D341Med (cell line): ENCODE data around the gene TOMM22.

Source experiments
- DNase-seq: peaks from one replicate; pipeline ENCODE4 v3.0.0; 2012; ENCODE audit warnings: low spot score

Gene TOMM22

DNA sequence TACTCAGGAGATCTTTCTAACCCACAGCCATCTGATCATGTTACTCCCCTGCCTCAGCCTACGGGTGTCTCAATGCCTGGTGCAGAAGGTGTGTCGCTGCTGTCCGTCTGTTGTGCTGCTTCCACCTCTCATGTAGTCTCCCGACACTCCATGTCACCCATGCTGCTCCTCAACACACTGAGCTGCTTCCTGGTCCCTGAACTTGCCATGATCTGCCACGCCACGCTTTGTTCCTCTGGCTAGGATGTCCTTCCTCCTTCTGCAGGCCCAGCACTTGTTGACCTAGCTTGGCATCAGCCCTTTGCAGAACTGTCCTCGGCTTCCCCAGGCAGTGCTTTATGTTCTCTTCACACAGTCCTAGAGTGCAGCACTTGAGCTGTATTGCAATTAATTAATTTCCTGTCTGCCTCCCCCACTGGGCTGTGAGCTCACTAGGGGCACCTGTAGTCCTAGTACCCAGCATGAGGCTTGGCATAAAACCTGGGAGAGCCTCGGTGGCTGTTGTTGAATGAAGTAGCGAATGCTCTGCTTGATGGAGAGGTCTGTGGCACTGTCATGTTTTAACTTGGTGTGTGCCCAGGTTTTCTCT, 33.5 kb downstream of the TOMM22 start:
- no peak for DNase-seq

DNA sequence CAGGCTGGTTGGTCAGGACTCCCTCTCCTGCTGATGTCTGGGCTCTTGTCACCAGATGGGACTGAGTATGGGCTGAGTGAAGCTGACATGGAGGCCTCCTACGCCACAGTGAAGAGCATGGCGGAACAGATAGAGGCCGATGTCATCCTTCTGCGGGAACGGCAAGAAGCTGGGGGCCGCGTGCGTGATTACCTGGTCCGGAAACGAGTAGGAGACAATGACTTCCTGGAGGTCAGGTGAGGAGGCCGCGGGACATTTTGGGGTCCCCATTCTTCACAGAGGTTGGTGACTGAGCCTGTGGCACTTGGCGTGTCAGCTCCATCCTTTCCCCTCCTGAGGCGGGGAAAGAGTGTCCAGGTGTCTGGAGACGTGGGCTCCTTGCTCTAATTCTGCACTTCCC, 34.1 kb downstream of the TOMM22 start:
- no peak for DNase-seq

DNA sequence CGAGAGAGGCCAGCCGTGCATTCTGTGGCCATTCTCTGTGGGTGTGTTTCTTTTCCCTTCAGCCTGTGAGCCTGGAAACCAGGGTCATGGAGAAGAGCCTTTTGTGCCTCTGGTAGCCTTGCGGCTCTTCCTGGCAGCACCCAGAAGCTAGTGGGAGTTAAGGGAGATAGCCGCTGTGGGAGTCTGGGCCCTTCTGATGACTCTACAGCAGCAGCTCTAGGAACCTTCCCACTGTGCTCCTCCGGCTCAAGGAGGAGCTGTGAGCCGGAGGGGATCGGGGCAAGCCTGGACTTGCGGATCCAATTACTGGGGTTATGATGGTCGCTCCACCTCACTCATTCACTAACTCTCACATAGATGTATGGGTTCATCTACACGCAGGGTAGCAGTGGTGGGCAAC, 34.5 kb downstream of the TOMM22 start:
- no peak for DNase-seq

DNA sequence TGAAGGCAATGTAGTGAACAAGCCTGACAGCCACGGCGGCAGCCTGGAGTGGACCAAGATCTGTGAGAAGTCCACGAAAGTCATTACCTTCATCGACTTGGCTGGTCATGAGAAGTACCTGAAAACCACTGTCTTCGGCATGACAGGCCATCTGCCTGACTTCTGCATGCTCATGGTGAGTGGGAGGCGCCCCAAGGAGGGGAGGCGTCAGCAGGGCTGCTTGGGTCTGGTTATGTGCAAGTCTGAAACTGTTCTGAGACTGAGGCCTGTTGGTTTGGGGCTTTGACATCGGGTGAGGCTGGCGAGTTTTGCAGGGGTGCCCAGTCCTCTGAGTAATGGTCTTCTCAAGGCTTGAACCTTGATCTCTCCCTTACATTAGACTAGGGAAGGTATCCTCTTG, 35.1 kb downstream of the TOMM22 start:
- DNase-seq = no peak

DNA sequence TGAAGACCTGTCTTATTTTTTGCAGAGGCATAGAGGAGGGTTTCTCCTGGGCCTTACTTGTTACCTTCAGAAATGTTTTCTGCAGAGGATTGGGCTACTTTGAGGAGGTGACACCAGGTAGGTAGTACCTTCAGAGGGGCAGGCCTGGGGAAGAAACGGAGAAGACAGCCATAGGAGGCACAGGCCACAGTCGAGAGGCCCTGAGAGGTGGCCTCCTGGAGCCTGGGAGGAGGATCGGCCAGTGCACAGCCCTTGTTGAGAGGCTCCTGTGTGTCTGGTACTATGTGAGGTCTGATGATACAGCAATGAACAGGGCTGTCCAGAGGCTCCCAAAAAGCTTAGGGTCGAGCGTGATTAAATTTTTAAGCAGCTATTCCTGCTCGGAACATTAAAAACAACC, 35.5 kb downstream of the TOMM22 start:
- DNase-seq = no peak

DNA sequence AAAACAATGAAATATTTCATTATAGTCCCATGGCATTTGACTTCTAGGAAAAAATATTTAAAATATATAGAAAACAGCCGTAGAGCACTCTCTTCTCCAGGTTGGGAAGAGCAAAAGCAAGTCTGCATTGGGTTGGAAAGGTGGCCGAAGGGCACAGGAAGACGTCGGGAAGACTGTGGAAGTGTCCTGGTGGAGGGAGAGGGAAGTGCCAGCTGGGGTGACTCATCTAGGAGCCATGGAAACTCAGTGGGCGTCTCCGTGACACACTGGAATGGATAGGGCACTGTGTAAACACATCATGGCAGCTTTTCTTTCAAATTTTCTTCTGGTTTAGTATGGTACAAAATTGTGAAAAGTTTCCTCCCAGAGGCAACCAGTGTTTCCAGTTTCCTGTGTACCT, 36.7 kb downstream of the TOMM22 start:
- peak; percentile 71 for DNase-seq

DNA sequence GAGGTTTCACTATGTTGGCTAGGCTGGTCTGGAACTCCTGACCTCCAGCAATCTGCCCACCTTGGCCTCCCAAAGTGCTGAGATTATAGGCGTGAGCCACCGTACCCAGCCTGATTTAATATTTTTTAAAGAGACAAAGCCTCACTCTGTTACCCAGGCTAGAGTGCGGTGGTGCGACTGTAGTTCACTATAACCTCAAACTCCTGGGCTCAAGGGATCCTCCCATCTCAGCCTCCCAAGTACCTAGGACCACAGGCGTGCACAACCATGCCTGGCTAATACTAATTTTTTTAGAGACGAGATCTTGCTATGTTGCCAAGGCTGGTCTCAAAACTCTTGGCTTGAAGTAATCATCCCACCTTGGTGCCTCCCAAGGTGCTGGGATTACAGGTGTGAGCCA, 37.4 kb downstream of the TOMM22 start:
- no peak for DNase-seq

DNA sequence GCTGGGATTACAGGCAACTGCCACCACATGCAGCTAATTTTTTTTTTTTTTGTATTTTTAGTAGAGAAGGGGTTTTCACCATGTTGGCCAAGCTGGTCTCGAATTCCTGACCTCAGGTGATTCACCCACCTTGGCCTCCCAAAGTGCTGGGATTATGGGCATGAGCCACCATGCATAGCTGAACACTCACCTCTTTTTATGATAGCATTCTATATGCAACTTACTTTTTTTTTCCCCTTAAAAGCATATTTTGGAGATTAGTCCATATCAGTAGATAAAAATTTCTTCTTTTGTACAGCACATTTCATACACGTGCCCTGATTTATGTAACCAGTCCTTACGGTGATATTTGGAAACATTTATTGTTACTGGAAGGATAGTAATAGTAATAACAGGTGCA, 38.6 kb downstream of the TOMM22 start:
- no peak for DNase-seq

DNA sequence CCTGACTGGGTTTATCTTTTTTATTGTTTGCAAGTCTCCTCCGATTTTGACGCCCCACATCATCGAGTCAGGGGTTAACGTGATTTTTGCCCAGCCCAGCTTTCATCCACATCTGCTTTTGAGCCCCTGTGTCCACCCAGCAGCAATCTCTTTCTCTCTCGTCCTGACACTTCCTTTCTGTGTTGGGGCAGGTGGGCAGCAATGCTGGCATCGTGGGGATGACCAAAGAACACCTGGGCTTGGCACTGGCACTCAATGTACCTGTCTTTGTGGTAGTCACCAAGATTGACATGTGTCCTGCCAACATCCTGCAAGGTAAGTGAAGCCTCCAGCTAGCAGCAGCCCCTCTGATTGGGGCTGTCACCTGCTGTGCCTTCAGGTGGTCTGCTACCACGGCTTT, 39.8 kb downstream of the TOMM22 start:
- DNase-seq = no peak

DNA sequence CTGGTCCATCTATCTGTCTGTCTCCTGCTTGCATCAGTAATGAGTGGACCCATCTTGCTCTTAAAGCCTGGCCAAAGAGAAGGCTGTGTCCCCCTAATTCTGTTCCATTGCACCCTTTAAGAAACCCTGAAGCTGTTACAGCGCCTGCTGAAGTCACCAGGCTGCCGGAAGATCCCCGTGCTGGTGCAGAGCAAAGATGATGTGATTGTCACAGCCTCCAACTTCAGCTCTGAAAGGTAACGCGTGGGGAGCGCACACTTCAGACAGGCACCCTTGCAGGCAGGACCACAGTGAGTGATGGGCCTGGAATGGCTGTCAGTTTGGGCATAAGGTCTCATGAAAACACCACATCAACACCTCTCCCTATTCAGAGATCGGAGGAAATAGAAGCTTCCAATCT, 42.4 kb downstream of the TOMM22 start:
- DNase-seq = no peak

DNA sequence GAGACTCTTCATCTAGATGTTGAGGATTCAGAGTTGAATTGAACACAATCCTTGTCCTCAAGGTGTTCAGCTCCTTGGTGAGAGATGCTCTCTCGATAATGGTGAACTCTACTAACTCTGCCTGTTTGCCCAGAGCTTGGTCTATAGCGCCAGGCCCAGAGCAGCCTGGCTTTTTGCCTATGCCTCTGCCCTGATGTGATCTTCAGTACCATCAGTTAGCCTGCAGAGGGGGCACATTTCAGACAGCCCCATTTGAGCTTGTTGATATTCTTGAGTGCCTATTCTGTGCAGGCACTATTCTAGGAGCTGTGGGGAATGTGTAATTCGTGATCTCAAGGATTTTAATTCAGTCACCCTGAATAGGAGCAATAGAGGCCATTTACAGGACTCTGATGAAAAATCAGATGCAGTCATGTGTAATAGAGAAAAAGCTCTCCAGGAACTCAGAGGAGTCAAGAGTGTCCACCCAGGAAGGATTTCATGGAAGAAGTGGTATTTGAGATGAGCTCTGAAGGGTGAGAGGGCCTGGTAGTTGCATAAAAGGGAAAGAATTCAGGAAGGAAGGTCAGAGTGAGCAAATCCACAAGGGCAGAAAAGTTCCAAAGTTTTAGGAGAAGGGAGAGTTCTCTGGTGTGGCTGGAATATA, 43.3 kb downstream of the TOMM22 start:
- peak; percentile 80 for DNase-seq

DNA sequence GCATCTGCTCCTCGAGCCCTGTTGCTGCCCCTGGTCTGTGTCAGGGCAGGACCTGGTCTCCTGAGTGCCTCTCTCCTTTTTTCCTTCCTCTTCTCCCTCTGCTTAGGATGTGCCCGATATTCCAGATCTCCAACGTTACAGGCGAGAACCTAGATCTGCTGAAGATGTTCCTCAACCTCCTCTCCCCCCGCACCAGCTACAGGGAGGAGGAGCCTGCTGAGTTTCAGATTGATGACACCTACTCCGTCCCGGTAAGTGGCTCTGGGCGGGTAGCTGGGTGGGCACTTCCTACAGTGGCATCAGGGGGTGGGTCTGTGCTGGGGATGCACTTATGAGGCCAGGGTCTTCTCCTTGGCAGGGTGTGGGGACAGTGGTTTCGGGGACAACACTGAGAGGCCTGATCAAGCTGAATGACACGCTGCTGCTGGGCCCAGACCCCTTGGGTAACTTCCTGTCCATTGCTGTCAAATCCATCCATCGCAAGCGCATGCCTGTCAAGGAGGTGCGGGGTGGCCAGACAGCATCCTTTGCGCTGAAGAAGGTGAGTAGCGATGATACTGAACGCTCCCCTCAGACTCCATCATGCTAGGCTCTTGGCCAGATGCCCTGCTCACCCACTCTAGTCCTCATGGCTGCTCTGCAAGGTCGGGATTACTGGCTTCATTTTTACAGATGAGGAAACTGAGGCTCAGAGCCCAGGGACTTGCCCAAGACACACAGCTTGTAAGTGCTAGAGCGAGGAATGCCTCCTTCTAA, 44.3 kb downstream of the TOMM22 start:
- DNase-seq = no peak

DNA sequence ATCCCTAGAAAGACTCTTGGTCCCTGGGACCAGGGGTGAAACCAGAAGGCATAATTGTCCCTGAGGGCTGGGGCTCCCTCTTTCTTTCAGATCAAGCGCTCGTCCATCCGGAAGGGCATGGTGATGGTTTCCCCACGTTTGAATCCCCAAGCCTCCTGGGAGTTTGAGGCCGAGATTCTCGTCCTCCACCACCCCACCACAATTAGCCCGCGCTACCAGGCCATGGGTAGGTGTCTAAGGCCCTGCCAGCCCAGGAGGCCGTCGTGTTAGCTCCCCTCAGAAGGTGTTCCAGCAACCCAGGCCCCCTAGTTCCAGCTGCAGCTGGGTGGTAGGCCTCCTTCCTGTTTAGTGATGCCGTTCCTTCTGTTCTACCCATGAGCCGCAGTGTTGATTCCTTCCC, 45.4 kb downstream of the TOMM22 start:
- DNase-seq = no peak

DNA sequence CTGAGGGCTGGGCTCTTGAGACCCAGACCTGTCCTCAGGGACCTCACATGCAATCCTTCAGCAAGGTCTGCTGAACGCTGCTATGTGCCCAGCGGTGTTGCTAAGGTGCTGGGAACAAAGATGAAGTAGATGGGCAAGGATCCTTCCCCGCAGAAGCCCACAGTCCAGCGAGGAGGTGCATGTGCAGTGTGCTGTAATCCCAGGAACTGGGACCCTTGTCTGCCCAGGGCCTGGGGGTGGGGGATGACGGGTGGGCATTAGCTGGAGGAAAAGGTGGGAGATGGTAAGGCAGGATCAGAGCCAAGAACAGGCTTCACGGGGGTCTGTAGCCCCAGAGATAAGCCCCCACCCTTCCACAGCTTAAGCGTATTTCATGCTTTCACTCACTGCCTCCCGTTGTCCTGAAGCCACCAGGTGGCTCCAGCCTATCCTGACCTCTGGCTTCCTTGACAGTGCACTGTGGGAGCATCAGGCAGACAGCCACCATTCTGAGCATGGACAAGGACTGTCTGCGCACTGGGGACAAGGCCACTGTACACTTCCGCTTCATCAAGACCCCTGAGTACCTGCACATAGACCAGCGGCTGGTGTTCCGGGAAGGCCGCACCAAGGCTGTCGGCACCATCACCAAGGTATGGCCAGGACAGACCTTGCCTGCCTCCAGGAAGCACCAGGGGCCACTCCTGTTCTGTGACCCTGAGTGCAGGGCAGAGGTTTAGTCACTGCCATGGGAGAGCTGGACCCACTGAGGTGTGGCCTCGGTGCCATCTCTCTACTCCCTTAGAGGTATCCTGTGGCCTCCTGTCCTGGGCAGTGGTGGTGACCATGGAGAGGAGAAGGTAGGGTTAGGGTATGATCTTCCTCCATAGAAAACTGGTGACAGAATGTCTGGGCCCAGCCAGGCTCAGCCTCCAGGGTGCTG, 46.0 kb downstream of the TOMM22 start:
- no peak for DNase-seq

DNA sequence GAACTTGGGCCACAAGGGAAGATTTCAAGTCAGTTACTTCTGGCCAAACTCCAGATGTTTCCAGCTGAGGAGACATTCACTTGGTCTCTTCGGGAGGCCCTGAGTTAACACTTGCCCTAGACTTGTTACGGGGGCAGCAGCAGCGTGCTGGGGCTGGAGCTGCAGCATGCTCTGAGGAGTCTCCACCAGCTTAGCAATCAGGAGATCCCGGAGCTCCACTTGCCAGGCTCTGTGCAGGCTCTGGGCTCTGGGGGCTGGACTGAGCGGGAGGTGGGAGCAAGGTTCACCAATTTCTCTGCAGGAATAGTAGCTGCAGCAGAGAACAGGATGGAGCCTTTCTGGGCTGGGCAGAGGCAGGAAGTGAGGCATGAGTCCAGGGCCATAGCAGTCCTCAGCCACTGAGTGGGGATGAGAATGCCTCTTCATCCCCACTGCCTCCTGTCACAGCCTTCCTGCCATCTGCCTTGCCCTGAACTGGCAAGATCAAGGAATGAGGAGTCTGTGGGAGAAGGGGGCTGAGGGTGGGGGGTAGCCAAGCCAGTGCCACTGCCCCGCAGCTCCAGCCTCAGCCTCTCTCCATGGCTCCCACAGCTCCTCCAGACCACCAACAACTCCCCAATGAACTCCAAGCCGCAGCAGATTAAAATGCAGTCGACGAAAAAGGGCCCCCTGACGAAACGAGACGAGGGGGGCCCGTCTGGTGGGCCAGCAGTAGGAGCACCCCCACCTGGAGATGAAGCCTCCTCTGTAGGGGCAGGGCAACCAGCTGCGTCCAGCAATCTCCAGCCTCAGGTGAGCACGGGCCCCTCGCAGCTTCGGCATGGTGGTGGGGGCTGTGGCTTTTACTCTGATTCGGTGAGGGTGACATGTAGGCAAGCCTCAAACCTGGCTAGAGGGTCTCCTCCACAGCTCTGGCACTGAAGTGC, 47.4 kb downstream of the TOMM22 start:
- DNase-seq = no peak

DNA sequence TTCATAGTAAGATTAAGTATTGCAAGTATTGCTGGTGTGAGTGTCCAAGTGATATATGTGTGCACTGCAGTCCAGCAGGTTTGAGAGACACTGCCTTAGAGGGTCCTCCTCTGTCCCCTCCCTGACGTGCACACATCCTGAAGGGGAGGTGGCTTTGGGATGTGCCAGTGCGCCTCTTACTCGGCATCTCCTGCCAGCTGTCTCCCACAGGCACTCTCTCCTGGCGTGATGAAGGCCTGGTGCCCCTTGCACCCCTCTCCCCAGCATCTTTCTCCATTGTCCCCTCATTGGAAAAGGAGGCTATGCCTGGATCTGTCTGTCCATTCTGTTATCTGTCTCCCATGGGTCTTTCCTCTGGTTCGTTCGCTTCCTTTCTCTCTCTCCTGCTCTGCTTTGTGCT, 48.2 kb downstream of the TOMM22 start:
- no peak for DNase-seq

DNA sequence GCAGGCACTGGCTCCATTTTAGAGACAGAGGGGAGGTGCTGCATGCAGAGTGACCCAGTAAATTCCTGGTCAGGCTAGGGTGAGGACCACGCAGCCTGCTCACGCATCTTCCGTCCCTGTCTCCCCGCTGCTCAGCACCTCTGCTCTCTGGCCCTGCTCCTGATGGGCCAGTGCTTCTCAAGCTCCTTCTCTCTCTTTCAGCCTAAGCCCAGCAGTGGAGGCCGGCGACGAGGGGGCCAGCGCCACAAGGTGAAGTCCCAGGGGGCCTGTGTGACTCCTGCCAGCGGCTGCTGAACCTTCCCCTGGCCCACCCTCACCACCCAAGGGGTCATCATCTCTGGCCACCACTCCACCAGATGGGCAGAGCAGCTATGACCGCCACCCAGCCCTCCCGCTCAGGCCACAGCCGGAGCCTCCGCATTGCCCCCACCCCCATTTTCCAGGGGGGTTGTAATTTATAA, 48.7 kb downstream of the TOMM22 start:
- DNase-seq = no peak

DNA sequence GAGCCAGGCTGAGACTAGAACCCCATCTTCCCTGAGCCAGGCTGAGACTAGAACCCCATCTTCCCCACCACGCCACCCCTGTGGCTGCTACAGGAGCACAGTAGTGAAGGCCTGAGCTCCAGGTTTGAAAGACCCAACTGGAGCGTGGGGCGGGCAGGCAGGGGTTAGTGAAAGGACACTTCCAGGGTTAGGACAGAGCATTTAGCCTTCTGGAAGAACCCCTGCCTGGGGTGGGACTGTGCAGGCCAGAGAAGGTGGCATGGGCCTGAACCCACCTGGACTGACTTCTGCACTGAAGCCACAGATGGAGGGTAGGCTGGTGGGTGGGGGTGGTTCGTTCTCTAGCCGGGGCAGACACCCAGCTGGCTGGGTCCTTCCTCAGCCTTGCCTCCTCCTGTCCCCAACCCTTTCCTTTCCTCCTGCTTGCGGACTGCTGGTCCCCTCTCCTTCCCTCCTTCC, 50.0 kb downstream of the TOMM22 start:
- DNase-seq = no peak

DNA sequence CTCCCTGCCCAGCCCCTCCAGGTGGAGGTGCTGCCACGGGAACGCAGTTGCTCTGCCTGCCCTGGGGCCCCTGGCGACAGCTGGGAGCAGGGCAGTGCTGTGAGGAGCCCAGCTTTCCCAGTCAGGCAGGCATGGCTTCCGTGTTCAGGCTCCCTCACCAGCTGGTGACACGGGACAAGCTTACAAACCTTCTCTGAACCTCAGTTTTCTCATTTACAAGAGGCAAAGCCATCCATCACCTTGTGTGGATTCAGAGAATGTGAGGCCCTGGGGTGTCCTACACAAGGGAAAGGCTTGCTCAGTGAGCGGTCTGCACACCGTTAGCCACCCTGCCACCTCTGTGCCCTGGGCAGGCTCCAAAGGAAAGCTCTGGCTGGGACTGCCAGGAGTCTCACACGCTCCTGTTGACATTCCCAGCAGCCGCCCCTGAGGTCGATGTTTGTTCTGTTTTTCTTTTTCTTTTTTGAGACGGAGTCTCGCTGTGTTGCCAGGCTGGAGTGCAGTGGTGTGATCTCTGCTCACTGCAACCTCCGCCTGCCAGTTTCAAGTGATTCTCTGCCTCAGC, 50.6 kb downstream of the TOMM22 start:
- no peak for DNase-seq

DNA sequence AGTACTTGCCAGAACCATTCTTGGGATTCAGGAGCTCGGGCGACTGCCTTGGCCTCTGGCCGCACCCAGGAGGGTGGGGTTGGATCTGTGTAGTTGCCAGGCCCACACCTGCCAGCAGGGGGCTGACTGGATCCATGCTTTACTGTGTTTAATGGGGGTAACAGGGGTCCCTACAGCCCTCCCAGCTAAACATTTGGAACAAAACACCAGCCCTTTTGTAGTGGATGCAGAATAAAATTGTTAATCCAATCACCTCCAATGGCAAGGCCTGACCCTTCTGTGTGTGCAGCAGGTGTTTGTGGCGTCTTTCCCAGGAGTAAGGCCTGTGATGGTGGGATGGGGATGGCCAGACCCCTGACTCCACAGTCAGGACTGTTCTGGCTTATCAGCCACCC, 51.6 kb downstream of the TOMM22 start:
- DNase-seq = peak; percentile 86
